Mucosa of stomach (tissue), 1 donor: ENCODE data around the gene PHETA1.

Experiments
- H3K27me3 ChIP-seq: one replicate; pipeline ENCODE4 v1.7.0; 2013; ENCODE audit warnings: mild to moderate bottlenecking, low read length; ENCODE audit not compliant: control insufficient read depth, insufficient read depth
- H3K36me3 ChIP-seq: one replicate; pipeline ENCODE4 v1.7.0; 2013; ENCODE audit warnings: low read length; ENCODE audit not compliant: control insufficient read depth, insufficient read depth
- H3K4me1 ChIP-seq: one replicate; pipeline ENCODE4 v1.7.0; 2013; ENCODE audit warnings: mild to moderate bottlenecking, low read length; ENCODE audit not compliant: control insufficient read depth, insufficient read depth
- H3K4me3 ChIP-seq: one replicate; pipeline ENCODE4 v1.7.0; 2013; ENCODE audit warnings: low read length
- H3K9ac ChIP-seq: one replicate; pipeline ENCODE4 v1.7.0; 2013; ENCODE audit warnings: mild to moderate bottlenecking, low read length, moderate library complexity
- H3K9me3 ChIP-seq: one replicate; pipeline ENCODE4 v1.7.0; 2013; ENCODE audit warnings: mild to moderate bottlenecking, low read length, moderate library complexity; ENCODE audit not compliant: control insufficient read depth
- donor health status: Pancreatic carcinoma.

PHETA1 gene

GRCh38 chr12:111319600-111320257, 49.2 kb downstream of the PHETA1 start:
- Histone ChIP-seq H3K36me3 (no peaks in the 10 kb centered on the region), H3K4me1 (no peaks in the 10 kb centered on the region), H3K4me3 (no peak overlapping the region), H3K9ac (no peak overlapping the region), H3K9me3 (no peaks in the 10 kb centered on the region), H3K27me3 (no peaks in the 10 kb centered on the region)

DNA sequence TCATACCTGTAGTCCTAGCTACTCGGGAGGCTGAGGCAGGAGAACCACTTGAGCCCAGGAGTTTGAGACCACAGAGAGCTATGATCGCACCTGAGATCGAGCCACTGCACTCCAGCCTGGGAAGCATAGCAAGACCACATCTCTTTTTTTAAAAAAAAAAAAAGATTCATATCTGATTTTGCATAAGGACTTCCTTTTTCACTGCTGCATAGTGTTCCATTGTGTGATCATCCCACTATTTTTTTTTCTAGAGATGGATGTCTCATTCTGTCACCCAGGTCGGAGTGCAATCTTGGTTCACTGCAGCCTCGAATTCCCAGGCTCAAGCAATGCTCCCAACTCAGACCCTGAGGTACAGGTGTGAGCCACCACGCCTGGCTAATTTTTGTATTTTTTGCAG, 50.4 kb downstream of the PHETA1 start:
- no peaks in the 10 kb centered on the region for H3K36me3 ChIP-seq
- H3K4me3 ChIP-seq = no peak overlapping the region
- no peaks in the 10 kb centered on the region for H3K4me1 ChIP-seq
- no peaks in the 10 kb centered on the region for H3K9me3 ChIP-seq
- no peak overlapping the region for H3K9ac ChIP-seq
- H3K27me3 ChIP-seq = no peaks in the 10 kb centered on the region

- no peaks in the 10 kb centered on the region for H3K27me3 ChIP-seq
- H3K4me1 ChIP-seq = no peaks in the 10 kb centered on the region
- H3K36me3 ChIP-seq = no peaks in the 10 kb centered on the region
- H3K9me3 ChIP-seq = no peaks in the 10 kb centered on the region
- H3K4me3 ChIP-seq = no peak overlapping the region
- no peak overlapping the region for H3K9ac ChIP-seq
Measured at GRCh38 chr12:111316671-111317070, 52.2 kb downstream of the PHETA1 start.

DNA sequence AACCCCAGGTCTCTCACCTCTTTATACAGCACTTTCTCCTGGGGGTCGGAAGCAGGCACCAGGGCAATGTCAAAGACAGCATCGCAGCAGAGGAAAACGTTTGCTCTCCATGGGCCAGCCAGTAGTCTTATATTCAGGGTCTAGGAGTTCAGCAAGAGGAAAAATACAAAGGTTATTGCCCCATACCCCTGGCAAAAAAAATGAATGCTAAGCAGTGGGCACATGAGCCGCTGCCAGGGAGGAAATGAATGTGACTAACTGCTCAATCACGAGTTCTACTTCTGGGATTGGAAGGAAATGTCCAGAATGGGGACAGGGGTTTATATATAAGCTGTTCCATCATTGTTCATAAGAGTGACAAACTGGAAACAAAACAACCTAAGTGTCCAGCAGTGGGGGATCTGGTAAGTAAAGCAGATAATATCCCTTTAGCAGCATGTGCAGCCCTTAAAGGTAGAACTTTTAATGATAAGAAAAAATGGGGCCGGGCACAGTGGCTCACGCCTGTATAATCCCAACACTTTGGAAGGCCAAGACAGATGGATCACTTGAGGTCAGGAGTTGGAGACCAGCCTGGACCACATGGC, 53.8 kb downstream of the PHETA1 start:
- Histone ChIP-seq H3K4me3 (no peak overlapping the region), H3K9ac (no peak overlapping the region), H3K9me3 (no peaks in the 10 kb centered on the region), H3K36me3 (no peaks in the 10 kb centered on the region), H3K4me1 (no peaks in the 10 kb centered on the region), H3K27me3 (no peaks in the 10 kb centered on the region)

- Histone ChIP-seq H3K9ac (no peak overlapping the region), H3K4me1 (no peaks in the 10 kb centered on the region), H3K9me3 (no peaks in the 10 kb centered on the region), H3K4me3 (no peak overlapping the region), H3K36me3 (no peaks in the 10 kb centered on the region), H3K27me3 (no peaks in the 10 kb centered on the region)
Measured at GRCh38 chr12:111313833-111314259, 55.0 kb downstream of the PHETA1 start.

DNA sequence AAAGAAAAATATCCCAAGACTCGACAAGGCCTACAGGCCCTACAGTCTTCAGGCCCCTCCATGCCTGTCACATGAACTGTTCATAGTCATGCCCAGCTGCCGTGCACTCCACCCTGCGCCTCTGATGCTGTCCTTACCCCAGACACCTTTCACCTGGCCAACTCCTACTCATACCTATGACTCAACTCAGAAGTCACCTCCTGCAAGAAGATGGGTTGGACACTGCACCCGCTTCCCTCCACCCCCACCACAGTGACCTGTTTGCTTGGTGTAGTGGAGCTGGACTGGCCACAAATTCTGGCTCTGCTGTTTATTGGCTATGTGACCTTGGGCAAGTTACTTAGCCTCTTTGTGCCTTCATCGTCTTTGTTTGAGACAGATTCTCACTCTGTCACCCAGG, 56.2 kb downstream of the PHETA1 start:
- no peak overlapping the region for H3K4me3 ChIP-seq

DNA sequence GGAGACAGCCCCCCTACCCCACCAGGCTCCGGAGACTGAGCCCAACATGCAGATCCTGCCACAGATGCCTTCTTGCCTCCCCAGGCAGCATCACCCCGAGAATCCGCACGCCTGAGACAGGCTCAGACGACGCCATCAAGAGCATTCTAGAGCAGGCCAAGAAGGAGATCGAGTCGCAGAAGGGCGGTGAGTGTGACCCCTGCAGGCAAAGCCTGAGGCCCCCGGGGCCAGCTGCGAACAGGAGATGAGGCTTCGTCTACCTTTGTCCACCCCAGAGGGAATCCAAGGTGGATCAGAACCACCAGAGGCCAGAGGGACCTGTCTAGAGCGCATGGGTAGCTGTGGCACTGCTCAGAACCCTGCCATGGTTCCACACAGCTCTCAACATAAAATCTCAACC, 56.9 kb downstream of the PHETA1 start:
- H3K4me3 ChIP-seq = no peak overlapping the region
- H3K27me3 ChIP-seq = no peaks in the 10 kb centered on the region
- no peaks in the 10 kb centered on the region for H3K4me1 ChIP-seq
- H3K9me3 ChIP-seq = no peaks in the 10 kb centered on the region
- no peaks in the 10 kb centered on the region for H3K36me3 ChIP-seq
- H3K9ac ChIP-seq = no peak overlapping the region

More for the DNA sequence above, 56.2 kb downstream of the PHETA1 start:
- H3K9ac ChIP-seq = no peak overlapping the region
- no peaks in the 10 kb centered on the region for H3K9me3 ChIP-seq
- no peaks in the 10 kb centered on the region for H3K27me3 ChIP-seq
- no peaks in the 10 kb centered on the region for H3K4me1 ChIP-seq
- H3K36me3 ChIP-seq = no peaks in the 10 kb centered on the region

GRCh38 chr12:111311011-111311410, 57.9 kb downstream of the PHETA1 start:
- Histone ChIP-seq H3K4me1 (no peaks in the 10 kb centered on the region), H3K4me3 (no peak overlapping the region), H3K9ac (no peak overlapping the region), H3K36me3 (no peaks in the 10 kb centered on the region), H3K27me3 (no peaks in the 10 kb centered on the region), H3K9me3 (no peaks in the 10 kb centered on the region)
